Femur (tissue), 1 donor: ENCODE data around the gene OR2M3.
"Not testable (repeated sequence)": the region's sequence is repeated elsewhere in the genome, so short reads cannot be mapped to it uniquely, and the experiment has no call there.

Source experiments
- DNase-seq: peaks from one replicate; pipeline ENCODE4 v3.0.0-alpha.2; 2017

Gene OR2M3

DNA sequence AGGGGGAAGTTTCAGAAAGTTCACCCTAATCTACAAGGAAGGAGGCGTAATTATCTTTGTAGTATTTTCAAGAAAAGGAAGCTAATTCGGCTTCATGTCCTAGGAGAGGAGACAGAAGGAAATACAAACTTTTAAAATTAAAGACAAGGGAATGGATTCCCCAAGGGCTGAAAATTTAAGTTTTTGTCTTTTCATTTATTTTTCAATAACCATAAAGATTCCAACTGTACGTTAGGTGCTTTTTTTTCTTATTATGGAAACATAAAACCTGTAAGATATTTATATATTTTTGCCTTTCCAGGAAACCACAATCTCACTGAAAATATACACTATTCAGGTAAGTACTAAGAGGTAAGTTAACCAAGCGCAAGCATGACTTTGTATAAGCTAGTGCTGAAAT is at the start of gene OR2M3:
OR2M3 (plus strand) TSS at position 301 of the 400 bp plus-strand sequence. CDS start 5,803 bp downstream, outside the sequence.
- DNase-seq: no peak

DNA sequence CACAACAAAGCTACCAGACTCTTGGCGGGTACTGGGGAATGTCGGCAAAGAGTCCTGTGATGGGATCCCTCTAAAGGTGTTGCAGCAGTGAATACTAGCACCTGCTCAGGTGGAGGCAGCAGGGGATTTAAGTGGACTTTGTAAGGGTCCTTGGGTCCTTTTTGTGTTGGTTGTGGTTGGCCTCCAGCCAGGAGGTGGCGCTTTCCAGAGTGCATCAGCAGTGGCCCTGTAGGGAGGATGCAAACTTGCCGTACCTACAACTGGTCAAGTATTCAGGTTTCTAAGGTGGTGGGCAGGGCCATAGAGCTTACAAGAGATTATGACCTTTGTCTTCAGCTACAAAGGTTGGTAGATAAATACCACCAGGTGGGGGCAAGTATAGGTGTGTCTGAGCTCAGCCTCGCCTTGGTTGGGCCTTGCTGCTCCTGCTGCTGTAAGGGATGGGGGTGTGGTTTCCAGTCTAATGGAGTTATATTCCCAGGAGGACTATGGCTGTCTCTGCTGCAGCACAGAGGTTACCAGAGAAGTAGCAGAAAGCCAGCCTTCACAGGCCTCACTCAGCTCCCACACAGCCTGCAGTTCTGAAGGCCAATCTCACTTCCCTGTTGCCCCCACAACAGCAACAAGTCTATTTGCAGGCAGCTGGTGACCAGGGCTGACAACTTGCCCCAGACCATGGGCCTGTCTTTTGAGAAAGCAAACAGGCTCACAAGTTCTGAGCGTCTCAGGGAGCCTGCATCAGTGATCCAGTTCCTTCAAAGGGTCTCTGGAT is 44.8 kb upstream of the OR2M3 start:
- no peak for DNase-seq

GRCh38 chr1:248155927-248156326 is 41.1 kb upstream of the OR2M3 start:
- DNase-seq: no peak

GRCh38 chr1:248158758-248159157 is 38.3 kb upstream of the OR2M3 start:
- DNase-seq: no peak

DNA sequence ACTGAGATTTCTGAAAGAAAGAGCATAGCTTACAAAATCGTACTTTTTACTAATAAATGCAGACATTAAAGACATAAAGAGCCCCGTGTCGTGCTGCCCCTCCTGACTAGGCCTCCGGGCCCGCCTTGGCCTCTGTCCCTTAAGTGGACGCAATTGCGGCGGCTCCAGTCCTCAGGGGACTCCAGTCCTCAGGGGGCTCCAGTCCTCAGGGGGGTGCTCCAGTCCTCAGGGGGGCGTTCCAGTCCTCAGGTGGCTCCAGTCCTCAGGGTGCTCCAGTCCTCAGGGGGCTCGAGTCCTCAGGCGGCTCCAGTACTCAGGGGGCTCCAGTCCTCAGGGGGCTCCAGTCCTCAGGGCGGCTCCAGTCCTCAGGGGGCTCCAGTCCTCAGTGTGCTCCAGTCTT is 33.0 kb upstream of the OR2M3 start:
- DNase-seq: no peak

GRCh38 chr1:248165186-248165585 is 31.9 kb upstream of the OR2M3 start:
- DNase-seq: no peak

DNA sequence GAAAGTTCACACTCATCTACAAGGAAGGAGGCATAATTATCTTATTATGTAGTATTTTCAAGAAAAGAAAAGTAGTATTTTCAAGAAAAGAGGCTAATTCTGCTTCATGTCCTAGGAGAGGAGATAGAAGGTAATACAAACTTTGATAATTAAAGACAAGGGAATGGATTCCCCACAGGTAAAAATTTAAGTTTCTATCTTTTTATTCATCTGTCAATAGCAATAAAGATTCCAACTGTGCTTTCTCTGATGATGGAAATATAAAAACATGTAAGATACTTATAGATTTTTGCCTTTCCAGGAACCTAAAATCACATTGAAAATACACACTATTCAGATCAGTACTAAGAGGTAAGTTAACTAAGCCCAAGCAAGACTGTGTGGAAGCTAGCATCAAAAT is 22.5 kb upstream of the OR2M3 start, which contains the start of gene OR2M2:
OR2M2 (plus strand) TSS at position 301 of the 400 bp plus-strand sequence. CDS start 5,165 bp downstream, outside the sequence.
- no peak for DNase-seq

GRCh38 chr1:248183996-248184395 is 13.1 kb upstream of the OR2M3 start:
- DNase-seq: no peak

DNA sequence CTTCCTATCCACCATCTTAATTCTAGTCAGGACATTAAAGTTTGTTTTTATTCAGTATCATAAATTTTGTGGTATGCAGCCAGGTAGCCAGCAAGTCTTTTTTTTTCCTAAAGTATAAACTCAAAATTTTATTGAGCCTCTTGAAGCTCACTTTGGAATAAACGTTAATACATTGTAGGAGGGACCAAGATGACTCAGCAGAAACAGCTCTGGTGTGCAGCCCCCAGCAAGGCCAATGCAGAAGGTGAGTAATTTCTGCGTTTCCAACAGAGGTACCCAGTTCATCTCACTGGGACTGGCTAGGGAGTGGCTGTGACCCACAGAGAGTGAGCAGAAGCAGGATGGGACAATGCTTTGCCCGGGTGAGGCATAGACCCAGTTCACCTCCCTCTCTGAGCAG is 9.7 kb upstream of the OR2M3 start:
- DNase-seq: no peak

DNA sequence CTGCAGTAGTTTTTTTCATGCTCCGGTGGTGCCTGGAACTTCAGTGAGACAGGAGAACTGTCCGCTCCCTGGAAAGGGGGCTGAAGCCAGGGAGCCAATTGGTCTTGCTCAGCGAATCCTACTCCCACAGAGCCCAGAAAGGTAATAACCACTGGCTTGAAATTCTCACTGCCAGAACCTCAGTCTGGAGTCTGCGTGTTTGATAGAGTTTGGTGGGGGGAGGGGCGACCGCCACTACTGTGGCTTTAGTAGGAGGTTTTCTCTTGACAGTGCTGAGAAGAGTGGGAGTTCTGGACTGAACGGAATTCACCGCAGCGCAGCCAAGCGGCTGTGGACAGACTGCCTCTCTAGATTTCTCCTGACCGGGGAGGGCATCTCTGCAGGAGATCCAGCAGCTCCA is 8.0 kb upstream of the OR2M3 start:
- no peak for DNase-seq

DNA sequence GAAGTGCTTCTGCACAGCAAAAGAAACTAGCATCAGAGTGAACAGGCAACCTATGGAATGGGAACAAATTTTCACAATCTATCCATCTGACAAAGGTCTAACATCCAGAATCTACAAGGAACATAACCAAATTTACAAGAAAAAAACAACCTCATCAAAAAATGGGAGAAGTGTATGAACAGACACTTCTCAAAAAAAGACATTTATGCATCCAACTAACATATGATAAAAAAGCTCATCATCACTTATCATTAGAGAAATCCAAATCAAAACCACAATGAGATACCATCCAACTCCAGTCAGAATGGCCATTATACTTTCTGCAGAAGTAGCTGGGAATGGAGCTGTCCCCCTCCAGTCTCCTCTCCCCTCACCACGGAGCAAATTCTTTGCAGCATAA is 2.9 kb upstream of the OR2M3 start:
- no peak for DNase-seq

- DNase-seq: no peak
Observed at GRCh38 chr1:248215880-248216279, 18.8 kb downstream of the OR2M3 start.

DNA sequence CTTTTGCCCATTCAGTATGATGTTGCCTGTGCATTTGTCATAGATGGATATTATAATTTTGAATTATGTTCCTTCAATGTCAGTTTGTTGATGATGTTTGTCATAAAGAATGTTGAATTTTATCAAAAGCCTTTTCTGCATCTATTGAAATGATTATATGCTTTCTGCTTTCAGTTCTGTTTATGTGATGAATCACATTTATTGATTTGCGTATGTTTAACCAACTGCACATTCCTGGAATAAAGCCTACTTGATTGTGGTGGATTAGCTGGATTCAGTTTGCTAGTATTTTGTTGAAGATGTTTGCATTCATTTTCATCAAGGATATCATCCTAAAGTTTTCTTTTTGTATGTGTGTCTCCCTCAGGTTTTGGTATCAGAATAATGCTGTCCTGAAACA is 28.5 kb downstream of the OR2M3 start:
- DNase-seq: no peak

- no peak for DNase-seq
Observed at GRCh38 chr1:248229360-248229908, 32.4 kb downstream of the OR2M3 start.

DNA sequence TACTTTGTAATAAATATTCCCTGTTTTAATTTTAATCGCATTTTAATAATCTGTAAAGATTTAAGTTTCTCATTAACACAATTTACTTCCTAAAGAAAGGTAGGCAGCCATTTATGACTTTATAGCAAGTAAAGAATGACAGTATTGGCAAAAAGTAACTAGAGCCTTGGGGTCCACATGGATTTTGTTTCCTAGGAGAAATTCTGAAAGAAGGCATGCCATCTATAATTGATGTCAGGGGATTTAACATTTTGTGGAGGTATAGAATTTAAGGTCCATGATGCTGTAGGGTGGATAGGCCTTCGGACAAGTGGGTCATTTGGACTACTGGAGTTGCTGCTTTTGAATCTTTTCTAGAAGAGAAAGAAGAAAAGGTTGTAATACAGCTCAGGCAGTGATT is 34.1 kb downstream of the OR2M3 start, which contains the start of gene OR2M4:
OR2M4 (plus strand) TSS at position 301 of the 400 bp plus-strand sequence. CDS start 7,512 bp downstream, outside the sequence.
- no peak for DNase-seq

DNA sequence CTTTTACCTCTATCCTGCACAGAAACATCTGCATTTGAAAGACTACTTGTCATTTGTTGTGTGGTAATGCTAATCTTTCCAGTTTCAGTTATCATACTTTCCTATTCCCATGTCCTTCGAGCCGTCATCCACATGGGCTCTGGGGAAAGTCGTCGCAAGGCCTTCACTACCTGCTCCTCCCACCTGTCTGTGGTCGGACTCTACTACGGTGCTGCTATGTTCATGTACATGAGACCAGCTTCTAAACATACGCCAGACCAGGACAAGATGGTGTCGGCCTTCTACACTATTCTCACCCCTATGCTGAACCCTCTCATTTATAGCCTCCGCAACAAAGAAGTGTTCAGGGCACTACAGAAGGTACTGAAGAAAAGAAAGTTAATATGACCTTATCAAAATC is 42.4 kb downstream of the OR2M3 start:
- no peak for DNase-seq

GRCh38 chr1:248243204-248243603 is 46.1 kb downstream of the OR2M3 start:
- DNase-seq: no peak

- not testable (repeated sequence) for DNase-seq
Observed at GRCh38 chr1:248259309-248259708, 62.2 kb downstream of the OR2M3 start.
